Measurements from ENCODE around the gene NUSAP1.
"Not testable (repeated sequence)": the region's sequence is repeated elsewhere in the genome, so short reads cannot be mapped to it uniquely, and the experiment has no call there.

Gene NUSAP1

GRCh38 chr15:41416128-41416741 lies 83.6 kb downstream of the NUSAP1 start:
- no peak for DNase-seq

DNA sequence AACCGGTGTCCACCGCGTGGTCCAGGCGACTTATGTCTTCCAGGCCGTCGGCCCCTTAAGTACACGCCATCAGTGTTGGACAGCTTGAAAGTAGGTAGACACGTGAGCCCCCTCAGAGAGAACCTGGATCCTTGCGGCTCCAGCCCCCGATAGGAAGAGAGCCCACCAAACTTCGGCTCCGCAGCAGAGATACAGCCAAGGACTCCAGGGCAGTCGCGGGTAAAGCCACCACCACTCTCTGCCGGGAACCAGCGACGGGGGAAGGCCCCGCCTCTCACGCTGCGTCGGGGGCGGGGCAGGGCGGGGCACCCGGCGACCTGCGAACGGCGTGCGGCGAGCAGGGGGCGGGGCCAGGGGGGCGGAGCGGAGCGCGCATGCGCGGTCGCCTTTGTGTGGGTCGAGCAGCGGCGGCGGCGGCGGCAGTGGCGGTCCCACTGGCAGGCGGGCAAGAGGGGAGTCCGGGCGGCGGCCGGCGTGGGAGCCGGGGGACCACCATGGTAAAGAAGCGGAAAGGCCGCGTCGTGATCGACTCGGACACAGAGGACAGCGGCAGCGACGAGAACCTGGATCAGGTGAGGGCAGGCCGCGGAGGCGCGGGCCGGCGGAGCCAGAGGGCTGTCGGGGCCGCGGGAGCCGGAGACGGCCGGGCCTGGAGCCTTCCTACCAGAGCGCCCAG lies 84.2 kb downstream of the NUSAP1 start, which contains the start of gene RTF1:
TSS of gene RTF1 (plus strand) at position 354 of the 676 bp plus-strand sequence. CDS start at position 375, 21 bp downstream.
- DNase-seq: peak; percentile 88 to 89

- DNase-seq: no peak
Observed at GRCh38 chr15:41417418-41418195, 84.9 kb downstream of the NUSAP1 start.

DNA sequence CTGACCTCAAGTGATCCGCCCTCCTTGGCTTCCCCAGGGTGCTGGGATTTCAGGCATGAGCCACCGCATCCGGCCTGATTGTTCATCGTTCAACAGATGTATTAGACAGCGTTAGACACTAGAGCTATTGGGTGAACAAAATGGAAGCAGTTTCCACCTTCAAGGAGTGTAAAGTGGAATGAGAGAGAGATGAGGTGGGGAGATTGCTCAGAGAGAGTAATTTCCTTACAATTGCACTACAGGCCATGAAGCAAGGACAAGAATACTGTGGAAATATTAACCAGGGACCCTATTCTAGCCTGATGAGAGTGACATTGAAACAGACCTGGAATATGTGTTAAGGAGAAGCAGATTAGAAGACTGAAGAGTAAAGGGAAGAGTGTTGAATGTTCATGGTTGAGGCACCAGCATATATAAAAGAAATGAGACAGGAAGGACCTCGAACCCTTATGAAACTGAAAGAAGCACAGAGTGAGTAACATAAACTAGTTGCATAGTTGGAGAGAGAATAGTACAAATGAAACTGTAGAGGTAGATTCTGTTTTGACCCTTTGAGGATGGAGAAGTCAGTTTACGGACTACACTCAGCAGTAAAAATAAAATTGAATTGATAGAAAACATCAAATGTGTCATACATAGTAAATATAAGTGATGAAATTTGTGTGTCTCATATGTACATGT lies 91.4 kb downstream of the NUSAP1 start:
- no peak for DNase-seq

DNA sequence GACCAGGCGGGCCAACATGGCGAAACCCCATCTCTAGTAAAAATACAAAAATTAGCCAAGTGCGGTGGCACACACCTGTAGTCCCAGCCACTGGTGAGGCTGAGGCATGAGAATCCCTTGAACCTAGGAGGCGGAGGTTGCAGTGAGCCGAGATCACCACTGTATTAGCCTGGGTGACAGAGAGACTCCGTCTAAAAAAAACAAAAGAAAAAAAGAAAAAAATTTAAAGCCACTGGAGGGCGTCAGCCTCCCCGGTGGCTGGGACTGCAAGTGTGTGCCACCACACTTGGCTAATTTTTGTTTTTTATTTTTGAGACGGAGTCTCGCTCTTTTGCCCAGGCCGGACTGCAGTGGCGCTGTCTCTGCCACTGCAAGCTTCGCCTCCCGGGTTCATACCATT lies 92.1 kb downstream of the NUSAP1 start:
- no peak for DNase-seq

GRCh38 chr15:41425907-41426306 lies 93.2 kb downstream of the NUSAP1 start:
- not testable (repeated sequence) for DNase-seq

- DNase-seq: no peak
Observed at GRCh38 chr15:41429003-41429890, 96.6 kb downstream of the NUSAP1 start.
